Subcutaneous adipose tissue (tissue), 4 donors: ENCODE measurements around the gene FBXL15. TPM values are rescaled to one million over a fixed set of nuclear protein-coding genes. Genes with fewer than 3 reads are reported as not detected.

Experiments used
- CTCF ChIP-seq: fragments of 450-650 bp; IDR thresholded peaks from one replicate; pipeline ENCODE4 v1.5.1; 2016; ENCODE audit warnings: low read depth, mild to moderate bottlenecking, control low read depth, antibody characterized with exemption, moderate library complexity
- total RNA-seq, 4 donors: library from RNA; depleted of rRNA; stranded (reverse); fragments of >200 nt; gene quantifications; one replicate each; pipeline ENCODE4 v1.1.0, GENCODE V29; 2016

Gene FBXL15
- total RNA-seq, 4 donors from 2014 or later = 8.0 to 31.3 (median 15.5) TPM

- no peak for TF ChIP-seq CTCF
Measured at GRCh38 chr10:102420181-102420713, 389 bp upstream of the FBXL15 start.

DNA sequence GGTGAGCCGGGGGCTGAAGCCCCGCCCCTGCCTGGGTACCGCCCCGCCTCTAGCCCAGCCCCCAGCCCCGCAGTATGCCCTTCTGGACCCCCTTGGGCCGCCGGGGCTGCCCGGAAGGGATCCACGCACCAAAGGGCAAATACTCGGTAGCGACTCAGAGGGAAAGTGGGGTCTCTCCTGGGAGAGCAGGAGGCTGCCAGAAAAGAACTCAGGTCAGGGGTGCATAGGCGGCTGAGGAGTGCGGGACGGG, 796 bp downstream of the FBXL15 start:
- no peak for TF ChIP-seq CTCF

GRCh38 chr10:102421757-102422512, 1.3 kb downstream of the FBXL15 start:
- TF ChIP-seq CTCF = no peak

- TF ChIP-seq CTCF = no peak
Measured at GRCh38 chr10:102422545-102423129, 2.0 kb downstream of the FBXL15 start.

GRCh38 chr10:102423372-102423968, 2.8 kb downstream of the FBXL15 start:
- TF ChIP-seq CTCF = no peak

GRCh38 chr10:102424145-102424544, 3.5 kb downstream of the FBXL15 start:
- no peak for TF ChIP-seq CTCF

DNA sequence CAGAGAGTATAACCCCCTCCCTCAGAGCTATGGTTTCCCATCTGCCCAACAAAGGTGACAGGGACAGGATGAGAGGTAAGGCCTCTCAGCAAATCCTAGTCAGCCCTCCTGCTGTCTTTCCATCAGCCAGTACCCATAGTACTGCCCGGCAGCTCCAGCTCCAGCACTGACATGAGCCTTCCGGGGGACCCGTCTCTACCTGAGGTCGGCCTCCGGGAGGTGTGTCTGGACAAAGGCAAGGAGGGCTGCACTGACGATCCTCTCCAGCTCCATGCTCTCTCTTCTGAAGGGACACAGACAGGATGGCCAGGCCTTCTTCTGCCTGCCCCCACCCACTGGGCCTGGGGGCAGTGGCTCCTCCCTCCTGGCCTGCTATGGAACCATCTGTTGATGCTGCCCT, 4.3 kb downstream of the FBXL15 start:
- TF ChIP-seq CTCF = no peak
